Measurements from ENCODE around the gene PLEK. TPM values are rescaled to one million over a fixed set of nuclear protein-coding genes. Genes with fewer than 3 reads are reported as not detected.

PLEK gene
- total and polyA plus RNA-seq, 2 donors (not counting 1 experiment from before 2014, with no cell fraction given) = not detected

- H3K9ac ChIP-seq (ENCODE audit: insufficient read depth, low read length) = no peak overlapping the region
- H3K9me3 ChIP-seq (ENCODE audit: control insufficient read depth, insufficient read depth, low read depth, low read length) = no peaks in the 10 kb centered on the region
- H3K27ac ChIP-seq (ENCODE audit: insufficient read depth, low read length) = no peak overlapping the region
- no peaks in the 10 kb centered on the region for H4K20me1 ChIP-seq (ENCODE audit: control insufficient read depth, extremely low read depth, insufficient read depth, low read length)
- no peak overlapping the region for H2AFZ ChIP-seq (ENCODE audit: low read length)
- H3K4me2 ChIP-seq (ENCODE audit: extremely low read depth, insufficient read depth, low read length) = no peak overlapping the region
- no peaks in the 10 kb centered on the region for H3K36me3 ChIP-seq (ENCODE audit: control insufficient read depth, insufficient read depth, low read length)
- no peak for TF ChIP-seq CTCF (conservative IDR thresholded peaks at IDR 0.05 in 1 of 2, IDR thresholded peaks at IDR 0.05 in 1 of 2; ENCODE audit: low read depth in 1 of 2, low read length in 2 of 2)
- TF ChIP-seq EZH2 (IDR thresholded peaks at IDR 0.05; ENCODE audit: low read length, missing control alignments) = no peak
- no peaks in the 10 kb centered on the region for H3K79me2 ChIP-seq (ENCODE audit: control insufficient read depth, insufficient read depth, low read length)
- H3K4me1 ChIP-seq (ENCODE audit: control insufficient read depth, extremely low read depth, insufficient read depth, low read length) = no peaks in the 10 kb centered on the region
- peaks cover 2% of the 10 kb centered on the region for H3K27me3 ChIP-seq (ENCODE audit: control insufficient read depth, insufficient read depth, low read length)
- DNase-seq (ENCODE audit: low read depth in 2 of 2) = no peak
- H3K4me3 ChIP-seq (replicated peaks in 1 of 4; ENCODE audit: control extremely low read depth in 1 of 4, insufficient read depth in 1 of 4, low read depth in 3 of 4, low read length in 4 of 4) = no peak overlapping the region
Observed at GRCh38 chr2:68428126-68428525, 63.0 kb downstream of the PLEK start.

GRCh38 chr2:68428746-68429145, 63.7 kb downstream of the PLEK start:
- Histone ChIP-seq H3K9me3 (ENCODE audit: control insufficient read depth, insufficient read depth, low read depth, low read length) (no peaks in the 10 kb centered on the region), H3K27me3 (ENCODE audit: control insufficient read depth, insufficient read depth, low read length) (no peaks in the 10 kb centered on the region), H3K36me3 (ENCODE audit: control insufficient read depth, insufficient read depth, low read length) (no peaks in the 10 kb centered on the region), H2AFZ (ENCODE audit: low read length) (no peak overlapping the region), H3K9ac (ENCODE audit: insufficient read depth, low read length) (no peak overlapping the region), H3K4me1 (ENCODE audit: control insufficient read depth, extremely low read depth, insufficient read depth, low read length) (no peaks in the 10 kb centered on the region), H3K4me2 (ENCODE audit: extremely low read depth, insufficient read depth, low read length) (no peak overlapping the region), H3K79me2 (ENCODE audit: control insufficient read depth, insufficient read depth, low read length) (no peaks in the 10 kb centered on the region), H3K4me3 (replicated peaks in 1 of 4; ENCODE audit: control extremely low read depth in 1 of 4, insufficient read depth in 1 of 4, low read depth in 3 of 4, low read length in 4 of 4) (no peak overlapping the region), H4K20me1 (ENCODE audit: control insufficient read depth, extremely low read depth, insufficient read depth, low read length) (no peaks in the 10 kb centered on the region), H3K27ac (ENCODE audit: insufficient read depth, low read length) (no peak overlapping the region)
- no peak for TF ChIP-seq CTCF (conservative IDR thresholded peaks at IDR 0.05 in 1 of 2, IDR thresholded peaks at IDR 0.05 in 1 of 2; ENCODE audit: low read depth in 1 of 2, low read length in 2 of 2)
- no peak for TF ChIP-seq EZH2 (IDR thresholded peaks at IDR 0.05; ENCODE audit: low read length, missing control alignments)
- no peak for DNase-seq (ENCODE audit: low read depth in 2 of 2)

GRCh38 chr2:68429311-68429826, 64.3 kb downstream of the PLEK start:
- TF ChIP-seq EZH2 (IDR thresholded peaks at IDR 0.05; ENCODE audit: low read length, missing control alignments) (no peak), CTCF (conservative IDR thresholded peaks at IDR 0.05 in 1 of 2, IDR thresholded peaks at IDR 0.05 in 1 of 2; ENCODE audit: low read depth in 1 of 2, low read length in 2 of 2) (no peak)
- DNase-seq (ENCODE audit: low read depth in 2 of 2) = peak in 1 of 2 donors; percentile 36
- Histone ChIP-seq H3K9ac (ENCODE audit: insufficient read depth, low read length) (no peak overlapping the region), H3K36me3 (ENCODE audit: control insufficient read depth, insufficient read depth, low read length) (no peaks in the 10 kb centered on the region), H3K4me1 (ENCODE audit: control insufficient read depth, extremely low read depth, insufficient read depth, low read length) (no peaks in the 10 kb centered on the region), H3K79me2 (ENCODE audit: control insufficient read depth, insufficient read depth, low read length) (no peaks in the 10 kb centered on the region), H3K27me3 (ENCODE audit: control insufficient read depth, insufficient read depth, low read length) (no peaks in the 10 kb centered on the region), H3K4me2 (ENCODE audit: extremely low read depth, insufficient read depth, low read length) (no peak overlapping the region), H3K4me3 (replicated peaks in 1 of 4; ENCODE audit: control extremely low read depth in 1 of 4, insufficient read depth in 1 of 4, low read depth in 3 of 4, low read length in 4 of 4) (no peak overlapping the region), H3K9me3 (ENCODE audit: control insufficient read depth, insufficient read depth, low read depth, low read length) (no peaks in the 10 kb centered on the region), H3K27ac (ENCODE audit: insufficient read depth, low read length) (no peak overlapping the region), H4K20me1 (ENCODE audit: control insufficient read depth, extremely low read depth, insufficient read depth, low read length) (no peaks in the 10 kb centered on the region), H2AFZ (ENCODE audit: low read length) (no peak overlapping the region)

Data from fibroblast of lung (primary cell).